Measurements from ENCODE around the gene GCN1.
A peak's percentile ranks its signal among the peaks of the same experiment; 100 is the strongest.

GCN1 gene

DNA sequence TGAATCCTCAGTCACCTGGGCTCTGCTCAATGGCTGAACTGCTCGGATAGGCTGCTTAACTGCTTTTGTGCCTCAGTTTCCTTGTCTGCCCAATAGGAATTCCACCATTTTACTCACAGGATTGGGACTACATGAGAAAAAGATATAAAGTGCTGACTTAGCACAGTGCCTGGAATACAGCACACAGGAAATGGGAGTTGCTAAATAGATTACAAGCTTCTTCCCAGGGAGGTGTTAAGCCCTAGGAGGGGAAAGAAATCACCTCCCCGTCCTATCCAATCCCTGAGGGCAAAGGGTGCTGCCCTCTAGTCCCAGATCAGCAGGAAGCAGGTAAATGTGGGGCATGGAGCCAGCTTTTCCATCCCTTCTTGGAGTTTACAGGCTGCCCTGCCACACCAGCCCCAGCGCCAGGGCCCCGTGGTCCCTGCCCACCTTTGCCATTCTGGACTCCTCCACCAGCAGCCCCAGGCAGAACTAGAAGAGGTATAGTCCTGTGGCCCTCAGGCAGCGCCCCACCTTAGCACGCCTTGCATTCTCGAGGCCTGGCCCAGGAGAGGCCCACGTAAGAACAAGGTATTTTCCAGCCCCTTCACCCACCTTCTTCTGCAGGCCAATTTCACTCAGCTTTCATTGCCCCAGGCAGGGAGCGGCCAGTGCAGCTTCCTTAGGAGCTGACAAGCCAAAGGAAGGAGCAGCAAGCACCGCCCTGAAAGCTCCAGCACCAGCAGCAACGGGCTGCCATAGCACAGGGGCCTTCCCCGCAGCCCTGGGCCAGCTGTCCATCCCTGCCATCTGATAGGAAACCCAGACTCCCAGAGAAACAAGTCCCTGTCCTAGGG lies 35.2 kb upstream of the GCN1 start:
- DNase-seq (ENCODE audit: low read depth in 2 of 2) = no peak

DNA sequence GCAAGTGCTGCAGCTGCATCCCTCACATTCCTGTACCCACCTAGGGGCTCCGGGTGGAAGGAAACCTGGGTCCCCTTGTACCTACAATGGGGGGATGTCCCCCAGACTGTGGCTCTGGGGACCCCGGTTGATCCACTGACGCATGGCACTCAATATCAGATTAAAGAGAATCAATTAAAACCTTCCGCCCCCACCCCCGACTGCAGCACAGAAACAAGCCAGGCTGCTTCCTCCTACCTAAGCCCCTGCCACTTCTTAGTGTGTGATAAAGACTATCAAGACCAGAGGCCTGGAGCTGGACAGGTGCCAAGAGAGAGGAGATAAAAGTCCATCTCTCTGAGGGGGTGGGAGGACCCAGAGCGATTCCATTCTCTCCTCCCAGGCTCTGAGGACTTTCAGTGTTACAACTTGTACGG lies 34.6 kb upstream of the GCN1 start:
- no peak for DNase-seq (ENCODE audit: low read depth in 2 of 2)

DNA sequence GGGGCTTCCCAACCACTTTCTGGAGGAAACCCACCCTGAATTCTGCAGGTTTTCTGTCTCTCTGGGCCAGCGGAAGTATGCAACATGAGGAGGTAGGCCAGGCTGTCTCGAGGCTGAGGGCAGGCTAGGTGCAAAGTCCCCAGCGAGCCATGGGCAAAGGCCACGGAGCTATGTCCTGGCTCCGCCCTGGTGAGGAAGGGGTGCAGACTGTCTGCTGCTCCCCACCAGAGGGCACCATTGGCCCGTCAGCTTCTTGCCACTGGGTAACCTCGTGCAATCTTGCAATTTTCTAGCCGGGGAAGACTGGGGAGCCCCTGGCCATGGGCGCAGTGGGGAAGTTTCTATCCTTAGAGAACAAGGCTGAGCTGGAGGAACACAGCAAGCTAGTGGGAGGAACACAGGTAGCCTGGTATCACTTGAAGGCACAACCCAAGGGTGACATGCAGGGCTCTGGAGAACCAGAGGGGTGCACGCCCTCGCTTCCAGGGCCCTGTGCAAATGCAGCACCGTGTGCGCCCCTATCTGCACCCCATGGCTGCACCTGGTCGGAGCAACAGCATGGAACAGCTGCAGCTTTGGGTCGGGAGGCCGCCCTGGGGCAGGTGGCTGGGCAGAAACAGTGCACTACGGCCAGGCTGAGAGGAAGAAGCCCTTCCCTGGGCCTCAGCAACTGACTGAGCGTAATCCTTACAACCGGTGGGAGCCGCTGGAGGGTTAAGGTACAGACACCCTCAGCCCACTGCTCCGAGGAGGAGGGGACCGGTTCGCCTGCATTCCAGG lies 34.0 kb upstream of the GCN1 start:
- DNase-seq (ENCODE audit: low read depth in 2 of 2) = peak; percentile 83 to 86

DNA sequence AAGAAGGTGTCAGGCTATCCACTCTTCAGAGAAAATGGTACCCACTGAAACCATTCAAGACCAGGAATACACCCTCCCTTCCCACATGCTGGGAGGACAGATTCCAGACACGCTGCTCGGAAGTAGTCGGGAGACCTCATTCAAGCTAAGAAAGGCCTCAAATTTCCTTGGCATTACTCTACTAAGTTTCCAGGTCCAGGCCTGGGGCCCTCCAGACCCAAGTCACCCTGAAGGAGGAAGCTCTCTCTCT lies 33.5 kb upstream of the GCN1 start:
- DNase-seq (ENCODE audit: low read depth in 2 of 2) = no peak

DNA sequence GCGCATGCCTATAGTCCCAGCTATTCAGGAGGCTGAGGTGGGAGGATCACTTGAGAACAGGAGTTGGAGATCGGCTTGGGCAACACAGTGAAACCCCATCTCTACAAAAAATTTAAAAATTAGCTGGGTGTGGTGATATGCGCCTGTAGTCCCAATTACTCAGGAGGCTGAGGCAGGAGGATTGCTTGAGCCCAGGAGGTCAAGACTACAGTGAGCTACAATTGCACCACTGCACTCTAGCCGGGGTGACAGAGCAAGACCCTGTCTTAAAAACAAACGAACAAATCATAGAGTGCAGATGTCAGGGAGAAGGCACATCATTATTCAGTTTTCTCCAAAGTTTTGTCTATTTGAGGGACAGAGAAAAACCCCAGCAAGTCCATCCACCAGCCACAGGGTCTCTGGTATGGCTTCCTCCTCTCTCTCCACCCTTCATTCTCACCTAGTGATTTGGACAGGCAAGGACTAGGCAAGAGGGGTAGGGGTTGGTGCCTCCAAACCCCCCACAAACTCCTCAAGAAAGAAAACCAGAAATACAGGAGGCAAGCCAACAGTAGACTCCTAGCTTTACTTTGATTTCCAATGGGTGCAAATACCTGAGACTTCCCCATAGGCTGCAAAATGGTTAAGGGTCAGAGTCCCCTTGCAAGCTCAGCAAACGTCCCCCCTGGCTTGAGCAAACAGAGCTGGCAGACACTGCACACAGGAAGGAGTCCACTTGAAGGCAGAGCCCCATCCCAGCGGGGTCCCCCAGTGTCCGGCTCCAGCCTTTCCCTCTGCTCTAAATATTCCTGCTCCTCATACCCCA lies 32.9 kb upstream of the GCN1 start:
- DNase-seq (ENCODE audit: low read depth in 2 of 2) = no peak

DNA sequence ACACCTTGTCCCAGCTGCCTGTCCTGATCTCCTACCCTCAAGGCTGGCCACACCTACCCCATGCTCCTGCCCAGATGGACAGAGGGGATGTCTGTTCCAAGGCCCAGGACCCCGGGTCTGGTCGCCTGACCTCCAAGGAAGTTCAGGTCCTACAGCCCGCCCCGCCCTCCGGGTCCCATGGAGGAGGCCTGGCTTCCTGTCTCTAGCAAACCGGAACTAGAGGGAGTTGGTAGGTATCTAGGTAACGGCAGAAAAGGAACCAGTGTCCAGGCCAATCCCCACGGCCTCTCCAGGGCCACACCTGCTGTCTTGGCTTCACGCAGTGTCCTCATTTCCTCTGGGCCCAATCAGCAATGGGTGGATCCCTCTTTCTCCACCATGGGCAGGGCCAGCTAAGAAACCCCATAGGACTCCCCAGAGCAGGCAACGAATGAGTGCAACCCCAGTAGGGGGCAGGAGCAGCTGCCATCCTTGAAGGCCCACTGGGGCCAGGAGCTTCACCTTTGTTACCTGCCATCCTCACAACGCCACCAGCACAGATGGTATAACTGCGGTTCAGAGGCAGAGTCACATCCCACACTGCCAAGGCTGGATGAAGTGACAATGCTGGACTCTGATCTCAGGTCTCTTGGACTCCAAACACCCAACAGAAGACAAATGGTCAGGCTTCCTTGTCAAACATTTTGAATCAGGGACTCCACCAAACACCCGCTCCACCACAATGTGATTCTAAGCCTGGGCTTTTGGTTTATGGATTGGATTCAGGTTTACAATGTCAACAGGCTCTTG lies 31.5 kb upstream of the GCN1 start:
- DNase-seq (ENCODE audit: low read depth in 2 of 2) = no peak

DNA sequence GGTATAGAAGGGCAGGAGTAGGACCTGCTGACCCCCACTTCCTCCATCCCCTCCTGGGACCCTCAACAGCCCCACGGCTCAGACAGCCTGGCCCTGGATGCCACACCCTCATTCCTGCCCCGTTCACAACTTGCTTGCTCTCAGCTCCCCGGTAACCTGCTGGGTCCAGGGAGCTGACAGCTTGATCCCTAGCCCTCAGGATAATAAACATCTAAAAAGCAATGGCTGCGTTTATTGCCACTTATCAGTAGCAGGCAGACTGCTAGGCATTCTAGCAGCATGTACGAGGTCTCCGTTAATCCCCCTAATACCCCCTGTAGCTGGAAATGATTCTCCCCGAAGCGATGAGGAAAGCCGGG lies 30.7 kb upstream of the GCN1 start:
- no peak for DNase-seq (ENCODE audit: low read depth in 2 of 2)

DNA sequence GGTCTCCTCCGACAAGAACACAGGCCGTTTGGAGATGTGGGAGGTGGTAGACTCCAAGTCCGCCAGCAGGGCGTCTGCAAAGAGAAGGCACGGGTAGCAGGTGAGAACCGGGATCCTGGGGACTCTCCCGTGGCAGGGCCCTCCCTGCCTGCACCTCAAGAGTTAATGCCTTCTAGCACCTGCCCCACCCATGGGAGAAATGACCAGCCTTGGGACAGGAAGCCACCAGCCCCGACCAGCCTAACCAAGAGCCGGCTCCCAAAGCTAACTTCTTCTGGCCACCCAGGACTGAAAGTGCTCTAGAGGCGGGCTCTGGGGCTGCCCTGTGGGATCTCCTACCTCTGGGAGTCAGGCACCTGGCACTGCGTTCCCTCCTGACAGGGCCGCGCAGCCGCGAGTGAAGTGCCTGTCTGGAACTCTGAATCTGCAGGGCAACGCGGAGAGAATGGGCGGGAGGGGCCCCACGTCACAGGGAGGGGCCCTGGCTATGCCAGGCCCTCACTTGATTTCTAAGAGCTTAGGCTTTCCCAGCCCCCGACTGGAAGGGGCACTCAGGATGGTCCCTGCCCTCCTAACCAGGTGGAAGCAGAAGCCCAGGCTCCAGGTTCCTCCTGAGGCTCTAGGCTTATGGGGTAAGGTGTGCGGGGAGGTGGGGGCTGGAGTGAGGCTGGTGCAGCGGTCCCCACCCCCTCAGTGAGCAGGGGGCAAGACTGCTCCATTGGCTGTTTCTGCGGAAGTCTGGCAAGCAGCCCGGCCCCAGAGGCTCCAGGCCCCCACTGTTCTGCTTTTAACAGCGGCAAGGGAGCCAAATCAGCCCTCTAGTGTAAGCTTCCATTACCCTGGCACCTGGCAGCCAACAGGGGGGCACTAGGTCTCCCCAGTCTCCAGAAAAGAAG lies 30.0 kb upstream of the GCN1 start:
- no peak for DNase-seq (ENCODE audit: low read depth in 2 of 2)

DNA sequence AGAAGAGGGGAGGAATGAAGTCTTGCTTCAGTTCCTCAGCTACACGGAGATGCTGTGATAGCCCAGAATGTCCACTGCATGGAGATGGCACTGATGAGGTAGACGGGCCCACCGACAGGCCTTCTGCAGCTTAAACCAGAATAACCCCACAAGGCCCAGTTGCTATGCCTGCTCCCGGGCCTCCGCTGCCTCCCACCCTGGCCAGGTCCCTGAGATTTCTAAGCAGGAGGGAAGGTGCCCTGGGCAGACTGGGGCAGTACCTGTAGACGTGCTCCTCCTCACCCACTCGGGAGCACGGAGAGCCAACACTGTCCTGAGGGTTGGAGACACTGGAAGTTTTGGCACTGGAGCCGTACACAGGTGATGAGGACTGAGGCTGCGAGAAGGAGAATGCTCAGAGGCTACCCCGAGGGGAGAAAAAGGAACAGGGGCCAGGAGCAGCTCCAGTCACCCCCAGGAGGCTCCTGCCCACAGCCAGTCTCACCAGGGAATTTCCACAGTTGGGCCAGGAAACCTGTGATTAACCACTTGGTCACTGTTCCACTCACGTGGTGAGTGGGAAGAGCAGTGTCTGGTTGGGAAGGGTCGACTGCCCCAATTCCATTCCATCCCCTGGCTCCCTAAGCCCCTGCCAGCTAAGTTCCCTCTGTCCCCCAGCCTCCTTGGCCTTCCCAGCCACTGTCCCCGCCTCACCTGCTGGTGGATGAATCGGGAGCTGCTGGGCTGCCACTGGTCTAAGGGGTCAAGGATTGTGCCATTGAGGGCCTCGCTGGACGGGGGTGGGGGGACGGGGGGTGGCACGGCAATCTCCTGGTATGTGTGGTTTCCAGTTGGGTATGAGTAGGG lies 29.2 kb upstream of the GCN1 start:
- DNase-seq (ENCODE audit: low read depth in 2 of 2) = no peak

DNA sequence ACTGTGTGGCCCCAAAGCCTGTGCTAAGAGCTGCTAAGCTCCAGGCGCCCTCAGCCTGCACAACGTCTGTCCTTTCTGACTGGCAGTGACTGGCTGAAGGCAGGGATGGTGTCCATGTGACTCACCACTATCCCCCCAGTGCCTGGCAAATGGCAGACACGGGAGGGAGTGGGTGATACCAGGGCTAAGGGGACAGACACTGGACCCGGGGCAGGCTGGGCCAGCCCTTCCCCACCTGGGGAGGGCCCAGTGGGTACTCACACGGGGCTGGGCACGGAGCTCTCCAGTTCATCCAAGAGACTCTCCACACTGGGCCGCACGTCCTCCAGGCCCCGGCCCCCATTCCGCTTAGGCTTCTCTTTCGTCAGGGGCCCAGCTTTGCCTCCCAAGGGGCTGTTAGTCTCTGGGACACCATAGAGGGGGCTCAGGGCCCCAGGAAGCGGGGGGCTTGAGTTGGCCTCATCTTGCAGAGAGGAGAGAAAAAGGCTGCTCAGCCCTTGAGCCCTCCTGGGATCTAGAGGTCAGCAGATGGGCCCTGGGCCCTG lies 27.8 kb upstream of the GCN1 start:
- no peak for DNase-seq (ENCODE audit: low read depth in 2 of 2)

DNA sequence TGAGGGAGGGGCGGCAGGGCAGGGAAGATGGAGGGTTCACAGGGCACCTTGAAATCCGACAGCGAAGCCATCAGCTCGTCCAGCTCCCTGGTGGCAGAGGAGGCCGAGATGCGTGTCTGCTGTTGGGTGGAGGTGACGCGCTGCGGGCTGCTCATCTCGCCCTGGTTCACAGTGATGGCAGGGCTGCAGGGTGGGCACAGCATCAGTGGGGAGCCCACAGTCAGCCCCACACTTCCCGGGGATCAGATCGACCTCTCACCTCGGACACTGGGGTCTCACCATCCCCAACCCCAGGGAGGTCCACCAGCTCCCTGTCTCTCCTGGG lies 27.0 kb upstream of the GCN1 start:
- DNase-seq (ENCODE audit: low read depth in 2 of 2) = no peak

DNA sequence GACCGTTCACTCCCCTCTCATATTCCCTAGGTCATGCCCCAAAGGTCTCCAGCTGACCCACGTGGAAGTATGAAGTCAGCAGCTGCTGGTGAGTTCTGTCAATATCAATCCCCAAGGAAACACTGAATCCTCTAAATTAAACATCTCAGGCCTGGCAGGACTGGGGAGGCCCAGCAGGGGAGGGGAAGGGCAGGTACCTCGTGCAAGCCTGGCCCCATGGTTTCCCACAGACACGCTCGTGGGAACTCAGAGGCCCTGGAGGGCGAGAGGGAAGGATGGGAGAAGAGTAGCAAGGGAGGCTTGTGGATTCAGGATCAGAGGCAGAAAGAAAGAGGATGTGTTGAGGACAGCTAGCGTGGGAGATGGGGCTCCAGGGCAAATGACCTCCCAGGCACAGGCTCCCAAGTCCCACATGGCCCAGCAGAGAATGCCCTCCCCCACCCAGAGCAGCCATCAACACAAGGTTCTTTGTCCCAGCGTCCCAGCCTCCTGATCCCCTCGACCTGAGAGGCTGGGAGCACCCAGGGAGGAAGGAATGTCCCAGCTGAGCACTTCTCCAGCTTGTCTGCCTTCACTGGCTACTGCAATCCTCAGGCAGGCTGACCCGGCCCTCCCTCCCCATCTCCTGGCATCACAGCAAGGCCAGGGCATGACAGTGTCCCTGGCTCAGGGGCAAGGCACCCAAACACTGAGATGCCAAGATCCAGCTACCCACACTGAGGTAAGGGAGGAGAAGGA lies 26.5 kb upstream of the GCN1 start:
- DNase-seq (ENCODE audit: low read depth in 2 of 2) = no peak

DNA sequence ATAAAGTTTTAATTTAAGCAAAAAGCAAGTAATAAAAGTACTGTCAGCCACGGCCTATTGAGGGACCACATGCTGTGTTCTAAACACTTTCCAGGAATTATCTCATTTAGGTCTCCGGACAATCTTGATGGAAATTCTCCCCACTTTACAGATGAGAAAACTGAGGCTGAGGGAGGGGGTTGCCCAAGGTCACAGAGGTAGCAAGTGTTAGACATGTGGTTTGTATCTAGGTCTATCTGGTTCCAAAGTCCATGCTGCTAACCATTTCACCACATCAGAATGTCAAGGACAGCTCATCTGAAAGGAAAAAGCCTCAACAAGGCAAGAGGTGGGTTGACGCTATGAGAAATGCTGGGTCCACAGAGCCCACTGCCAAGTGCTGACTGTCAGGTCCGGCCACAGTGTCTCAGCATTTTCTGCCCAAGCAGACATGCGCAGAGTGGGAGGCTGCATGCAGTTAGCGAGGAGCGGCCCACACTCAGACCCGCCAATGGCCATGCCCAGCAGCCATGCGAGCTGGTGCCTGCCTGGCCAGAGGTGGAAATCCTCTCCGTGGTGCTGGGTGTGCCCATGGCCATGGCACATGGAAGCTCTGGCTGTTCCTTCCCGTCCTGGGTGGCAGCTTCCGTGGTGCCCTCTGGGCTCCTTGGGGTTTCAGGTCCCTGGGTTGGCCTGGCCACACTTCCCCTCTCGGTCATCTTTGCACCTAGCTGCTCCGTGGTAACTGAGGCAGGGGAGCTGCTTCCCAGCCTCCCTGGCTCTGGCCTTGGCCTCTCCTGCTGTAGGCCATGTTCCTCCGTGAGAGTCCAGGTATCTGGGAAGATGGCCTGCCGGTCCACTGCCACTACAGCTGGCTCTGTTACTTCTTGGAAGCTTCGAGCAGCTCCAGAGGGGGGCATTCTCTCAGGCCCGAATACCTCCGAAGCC lies 24.4 kb upstream of the GCN1 start:
- DNase-seq (ENCODE audit: low read depth in 2 of 2) = no peak

DNA sequence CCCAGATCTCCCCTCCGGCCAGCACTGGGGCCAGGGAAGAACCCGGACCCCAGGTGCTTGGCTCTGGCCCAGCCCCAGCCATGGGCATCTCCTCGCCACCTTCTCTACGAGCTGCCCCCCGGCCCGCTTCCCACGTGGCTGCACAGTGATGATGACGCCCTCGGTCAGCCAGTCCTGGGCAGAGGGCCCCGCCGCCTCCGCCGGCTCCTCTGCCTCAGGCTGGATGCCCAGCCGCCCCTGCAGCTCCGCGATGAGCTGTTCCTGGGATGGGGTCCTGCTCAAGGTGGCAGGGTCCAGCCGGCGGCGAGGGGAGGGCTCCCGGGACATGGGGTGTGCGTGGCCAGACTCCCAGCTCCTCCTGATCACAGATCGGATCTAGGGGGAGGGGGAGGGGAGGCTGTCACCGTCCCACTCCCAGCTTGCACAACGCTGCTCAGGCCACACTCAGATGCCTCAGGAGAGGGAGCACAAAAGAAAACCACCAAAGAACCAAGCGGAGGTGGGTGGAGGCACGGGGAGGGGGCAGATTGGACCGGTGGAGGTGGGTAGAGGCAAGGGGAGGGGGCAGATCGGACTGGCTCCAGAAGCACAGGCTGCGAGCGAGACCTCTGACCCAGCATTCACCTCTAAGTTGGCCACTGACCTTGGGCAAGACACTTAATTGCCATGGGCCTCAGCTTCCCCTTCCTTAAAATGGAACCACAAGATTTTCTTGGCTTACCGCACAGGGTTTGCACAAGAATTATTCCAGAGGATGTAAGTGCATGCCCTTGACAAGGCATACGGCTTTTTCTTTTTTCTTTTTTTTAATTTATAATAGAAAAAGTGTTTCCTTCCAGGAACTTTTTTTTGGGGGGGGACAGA lies 22.5 kb upstream of the GCN1 start:
- DNase-seq (ENCODE audit: low read depth in 2 of 2) = no peak

DNA sequence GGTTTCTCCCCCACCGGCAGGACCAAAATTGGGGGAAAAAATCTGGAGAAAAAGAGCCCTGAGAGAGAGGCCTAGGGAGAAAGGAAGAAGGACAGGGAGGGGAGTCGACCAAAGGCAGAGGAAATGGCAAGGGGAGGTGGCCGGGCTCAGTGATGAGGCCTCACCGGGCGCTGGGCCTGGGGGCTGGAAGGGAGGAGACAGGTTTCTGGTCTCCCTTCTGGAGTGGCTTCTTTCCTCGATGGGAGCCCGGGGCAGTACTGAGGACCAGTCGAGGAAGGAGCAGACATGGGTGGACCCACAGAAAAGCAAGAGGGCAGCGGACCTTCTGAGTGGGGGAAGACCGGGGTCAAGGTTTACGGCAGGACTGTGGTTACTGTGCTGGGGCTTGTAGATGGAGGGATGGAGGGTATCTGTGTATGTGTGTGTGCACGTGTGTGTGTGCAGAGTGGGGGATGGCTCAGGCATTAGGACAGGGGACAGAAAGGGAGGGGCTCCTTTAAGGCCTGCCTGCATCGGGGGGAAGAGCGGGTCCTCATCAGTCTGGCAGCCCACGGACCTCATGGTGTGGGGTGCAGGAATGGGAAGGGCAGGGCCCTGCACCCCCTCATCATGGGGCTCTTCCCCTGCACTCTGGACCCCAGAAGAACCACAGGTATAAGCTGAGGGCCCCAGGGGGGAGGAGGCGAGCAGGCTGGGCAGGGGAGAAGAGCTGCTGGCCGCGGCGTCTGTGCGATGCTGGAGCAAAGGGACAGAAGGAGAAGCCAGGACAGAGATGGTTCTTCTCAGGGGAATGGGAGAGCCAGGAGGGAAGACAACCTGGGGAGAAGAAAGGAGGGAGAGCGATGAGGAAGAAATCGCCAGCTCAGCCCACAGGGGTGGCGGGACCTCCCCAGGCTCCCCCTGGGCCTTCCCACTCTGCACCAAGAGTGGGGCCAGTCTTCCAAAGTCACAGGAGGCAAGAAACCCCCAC lies 21.5 kb upstream of the GCN1 start:
- DNase-seq (ENCODE audit: low read depth in 2 of 2) = no peak

DNA sequence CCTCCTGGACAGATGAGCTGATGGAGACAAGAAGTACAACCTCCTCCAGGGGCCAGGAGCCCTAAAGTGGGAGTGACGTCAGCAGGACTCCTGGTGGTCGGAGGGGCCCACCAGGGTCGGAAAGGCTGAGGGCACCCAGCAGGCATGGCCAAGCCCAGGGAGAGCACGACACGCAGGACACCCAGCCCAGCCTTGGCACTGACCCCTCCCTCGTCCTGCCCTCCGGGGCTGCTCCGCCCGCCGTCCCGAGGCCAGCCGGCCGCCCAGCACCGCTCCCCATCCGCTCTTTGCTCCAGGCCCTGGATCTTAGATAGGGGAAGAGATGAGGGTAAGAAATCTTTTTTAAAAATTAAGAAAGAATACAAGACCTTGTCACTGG lies 20.8 kb upstream of the GCN1 start:
- DNase-seq (ENCODE audit: low read depth in 2 of 2) = no peak
